Measurements from ENCODE around the gene LRCH4. TPM values are rescaled to one million over a fixed set of nuclear protein-coding genes. Genes with fewer than 3 reads are reported as not detected.

Gene LRCH4
- total and polyA plus RNA-seq, 9 of the 15 experiments (the other 6 are each of a cell fraction or from before 2014, with no cell fraction given) = 0.06 to 63.3 (median 15.0) TPM

DNA sequence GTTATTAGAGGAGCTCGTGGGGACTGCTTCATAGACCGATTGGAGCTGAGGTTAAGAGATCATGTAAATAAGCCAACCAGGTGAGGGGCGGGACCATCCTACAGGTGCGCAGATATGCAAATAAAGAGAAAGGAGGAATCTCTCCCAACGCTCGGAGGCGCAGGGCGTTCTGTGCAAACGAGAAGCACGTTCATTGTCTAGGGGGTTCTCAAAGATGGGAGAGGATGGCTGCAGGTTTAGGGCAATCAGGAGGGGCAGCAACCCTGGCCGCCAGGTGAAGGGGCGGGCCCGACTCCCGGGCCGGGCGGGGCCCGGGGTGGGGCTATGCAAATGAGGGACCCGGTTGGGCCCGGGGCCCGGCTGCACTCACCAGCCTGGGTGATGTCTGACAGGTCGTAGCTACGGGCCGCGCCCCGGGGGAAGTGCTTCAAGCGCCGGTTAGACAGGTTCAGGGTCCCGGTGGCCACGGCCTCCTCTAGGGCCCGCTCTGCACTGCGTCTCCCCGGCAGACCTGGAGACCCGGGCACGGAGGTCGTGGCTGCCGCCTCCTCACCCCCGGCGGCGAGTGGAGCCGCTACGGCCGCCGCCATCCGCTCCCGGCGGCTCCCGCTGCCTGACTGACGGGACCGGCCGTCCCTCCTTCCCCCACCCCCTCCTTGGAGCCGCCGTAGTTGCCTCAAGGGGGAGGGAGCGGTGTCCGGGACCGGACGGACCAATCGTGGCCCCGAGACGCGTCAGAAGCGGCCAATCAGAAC, at the start of gene LRCH4 (continued):
- no peak for TF ChIP-seq PRDM10 (IDR thresholded peaks at IDR 0.05; ENCODE audit: partially characterized antibody)
- peak; percentile 30 for TF ChIP-seq HNRNPK (IDR thresholded peaks at IDR 0.05; ENCODE audit: low read depth, low read length, poor library complexity, severe bottlenecking)
- no peak for TF ChIP-seq CBX5 (IDR thresholded peaks at IDR 0.05; ENCODE audit: borderline replicate concordance, low read depth)
- 0 out of 2 replicates have a peak, but pooled peaks have one; percentile 50 for TF ChIP-seq DNMT1 (IDR thresholded peaks at IDR 0.05)
- no peak for TF ChIP-seq NR2C1 (IDR thresholded peaks at IDR 0.05)
- 0 out of 2 replicates have a peak, but pooled peaks have one; percentile 3 for TF ChIP-seq NR2C1 (tag; IDR thresholded peaks at IDR 0.05)
- no peak for TF ChIP-seq HLTF (IDR thresholded peaks at IDR 0.05)
- TF ChIP-seq, protein P1, sequence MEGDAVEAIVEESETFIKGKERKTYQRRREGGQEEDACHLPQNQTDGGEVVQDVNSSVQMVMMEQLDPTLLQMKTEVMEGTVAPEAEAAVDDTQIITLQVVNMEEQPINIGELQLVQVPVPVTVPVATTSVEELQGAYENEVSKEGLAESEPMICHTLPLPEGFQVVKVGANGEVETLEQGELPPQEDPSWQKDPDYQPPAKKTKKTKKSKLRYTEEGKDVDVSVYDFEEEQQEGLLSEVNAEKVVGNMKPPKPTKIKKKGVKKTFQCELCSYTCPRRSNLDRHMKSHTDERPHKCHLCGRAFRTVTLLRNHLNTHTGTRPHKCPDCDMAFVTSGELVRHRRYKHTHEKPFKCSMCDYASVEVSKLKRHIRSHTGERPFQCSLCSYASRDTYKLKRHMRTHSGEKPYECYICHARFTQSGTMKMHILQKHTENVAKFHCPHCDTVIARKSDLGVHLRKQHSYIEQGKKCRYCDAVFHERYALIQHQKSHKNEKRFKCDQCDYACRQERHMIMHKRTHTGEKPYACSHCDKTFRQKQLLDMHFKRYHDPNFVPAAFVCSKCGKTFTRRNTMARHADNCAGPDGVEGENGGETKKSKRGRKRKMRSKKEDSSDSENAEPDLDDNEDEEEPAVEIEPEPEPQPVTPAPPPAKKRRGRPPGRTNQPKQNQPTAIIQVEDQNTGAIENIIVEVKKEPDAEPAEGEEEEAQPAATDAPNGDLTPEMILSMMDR (IDR thresholded peaks at IDR 0.05 in 2 of 3, conservative IDR thresholded peaks at IDR 0.05 in 1 of 3; ENCODE audit: insufficient read depth in 2 of 3, low read depth in 1 of 3, low read length in 3 of 3) = no peak
- TF ChIP-seq, protein P2, sequence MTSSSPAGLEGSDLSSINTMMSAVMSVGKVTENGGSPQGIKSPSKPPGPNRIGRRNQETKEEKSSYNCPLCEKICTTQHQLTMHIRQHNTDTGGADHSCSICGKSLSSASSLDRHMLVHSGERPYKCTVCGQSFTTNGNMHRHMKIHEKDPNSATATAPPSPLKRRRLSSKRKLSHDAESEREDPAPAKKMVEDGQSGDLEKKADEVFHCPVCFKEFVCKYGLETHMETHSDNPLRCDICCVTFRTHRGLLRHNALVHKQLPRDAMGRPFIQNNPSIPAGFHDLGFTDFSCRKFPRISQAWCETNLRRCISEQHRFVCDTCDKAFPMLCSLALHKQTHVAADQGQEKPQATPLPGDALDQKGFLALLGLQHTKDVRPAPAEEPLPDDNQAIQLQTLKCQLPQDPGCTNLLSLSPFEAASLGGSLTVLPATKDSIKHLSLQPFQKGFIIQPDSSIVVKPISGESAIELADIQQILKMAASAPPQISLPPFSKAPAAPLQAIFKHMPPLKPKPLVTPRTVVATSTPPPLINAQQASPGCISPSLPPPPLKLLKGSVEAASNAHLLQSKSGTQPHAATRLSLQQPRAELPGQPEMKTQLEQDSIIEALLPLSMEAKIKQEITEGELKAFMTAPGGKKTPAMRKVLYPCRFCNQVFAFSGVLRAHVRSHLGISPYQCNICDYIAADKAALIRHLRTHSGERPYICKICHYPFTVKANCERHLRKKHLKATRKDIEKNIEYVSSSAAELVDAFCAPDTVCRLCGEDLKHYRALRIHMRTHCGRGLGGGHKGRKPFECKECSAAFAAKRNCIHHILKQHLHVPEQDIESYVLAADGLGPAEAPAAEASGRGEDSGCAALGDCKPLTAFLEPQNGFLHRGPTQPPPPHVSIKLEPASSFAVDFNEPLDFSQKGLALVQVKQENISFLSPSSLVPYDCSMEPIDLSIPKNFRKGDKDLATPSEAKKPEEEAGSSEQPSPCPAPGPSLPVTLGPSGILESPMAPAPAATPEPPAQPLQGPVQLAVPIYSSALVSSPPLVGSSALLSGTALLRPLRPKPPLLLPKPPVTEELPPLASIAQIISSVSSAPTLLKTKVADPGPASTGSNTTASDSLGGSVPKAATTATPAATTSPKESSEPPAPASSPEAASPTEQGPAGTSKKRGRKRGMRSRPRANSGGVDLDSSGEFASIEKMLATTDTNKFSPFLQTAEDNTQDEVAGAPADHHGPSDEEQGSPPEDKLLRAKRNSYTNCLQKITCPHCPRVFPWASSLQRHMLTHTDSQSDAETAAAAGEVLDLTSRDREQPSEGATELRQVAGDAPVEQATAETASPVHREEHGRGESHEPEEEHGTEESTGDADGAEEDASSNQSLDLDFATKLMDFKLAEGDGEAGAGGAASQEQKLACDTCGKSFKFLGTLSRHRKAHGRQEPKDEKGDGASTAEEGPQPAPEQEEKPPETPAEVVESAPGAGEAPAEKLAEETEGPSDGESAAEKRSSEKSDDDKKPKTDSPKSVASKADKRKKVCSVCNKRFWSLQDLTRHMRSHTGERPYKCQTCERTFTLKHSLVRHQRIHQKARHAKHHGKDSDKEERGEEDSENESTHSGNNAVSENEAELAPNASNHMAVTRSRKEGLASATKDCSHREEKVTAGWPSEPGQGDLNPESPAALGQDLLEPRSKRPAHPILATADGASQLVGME (CRISPR knock-in tag; IDR thresholded peaks at IDR 0.05) = 0 out of 2 replicates have a peak, but pooled peaks have one; percentile 38
- TF ChIP-seq PATZ1 (CRISPR knock-in tag; IDR thresholded peaks at IDR 0.05; ENCODE audit: borderline replicate concordance) = no peak
- no peak for TF ChIP-seq ZNF780A (CRISPR knock-in tag; IDR thresholded peaks at IDR 0.05)
- TF ChIP-seq NFATC3 (IDR thresholded peaks at IDR 0.05) = no peak
- TF ChIP-seq ZNF354B (CRISPR knock-in tag; IDR thresholded peaks at IDR 0.05) = no peak
- no peak for TF ChIP-seq KAT2B (IDR thresholded peaks at IDR 0.05; ENCODE audit: low read depth, low read length)

Measured in K562 (cell line).